Smooth muscle cell (in vitro differentiated cells): ENCODE measurements around the gene KRT79. TPM values are rescaled to one million over a fixed set of nuclear protein-coding genes. Genes with fewer than 3 reads are reported as not detected.

Experiments used
- DNase-seq: peaks from one replicate; lab custom pipeline; 2025; ENCODE audit not compliant: unreplicated experiment; lab: John Stamatoyannopoulos, UW
- H2AFZ ChIP-seq: fragments of 200-600 bp; sonication (generic); 2 replicates; pipeline ENCODE4 v1.6.0; 2016; ENCODE audit warnings: antibody characterized with exemption, low read depth, mild to moderate bottlenecking
- H3F3A ChIP-seq: fragments of 200-600 bp; sonication (generic); 2 replicates; pipeline ENCODE4 v1.6.0; 2017; ENCODE audit warnings: antibody characterized with exemption, low read depth
- H3K27ac ChIP-seq: fragments of 200-600 bp; sonication (generic); 2 replicates; pipeline ENCODE4 v1.5.1; 2016; ENCODE audit warnings: low read depth, mild to moderate bottlenecking
- H3K27me3 ChIP-seq: fragments of 200-600 bp; sonication (generic); 2 replicates; pipeline ENCODE4 v1.6.1; 2016; ENCODE audit warnings: low read depth, mild to moderate bottlenecking
- H3K36me3 ChIP-seq: fragments of 200-600 bp; sonication (generic); 2 replicates; pipeline ENCODE4 v1.5.1; 2016; ENCODE audit warnings: low read depth
- H3K4me1 ChIP-seq: fragments of 200-600 bp; sonication (generic); 2 replicates; pipeline ENCODE4 v1.5.1; 2016; ENCODE audit warnings: low read depth
- H3K4me2 ChIP-seq: fragments of 200-600 bp; sonication (generic); 2 replicates; pipeline ENCODE4 v1.6.0; 2016; ENCODE audit warnings: mild to moderate bottlenecking
- H3K4me3 ChIP-seq: fragments of 200-600 bp; sonication (generic); 2 replicates; pipeline ENCODE4 v1.5.1; 2016; ENCODE audit warnings: mild to moderate bottlenecking
- H3K79me2 ChIP-seq: fragments of 200-600 bp; sonication (generic); 2 replicates; pipeline ENCODE4 v1.6.0; 2016; ENCODE audit warnings: low read depth, mild to moderate bottlenecking
- H3K9ac ChIP-seq: fragments of 200-600 bp; sonication (generic); 2 replicates; pipeline ENCODE4 v1.6.0; 2016; ENCODE audit warnings: low read depth
- H3K9me3 ChIP-seq: fragments of 200-600 bp; sonication (generic); replicated peaks from 2 replicates; pipeline ENCODE4 v1.5.1; 2016; ENCODE audit warnings: low read depth
- H4K20me1 ChIP-seq: fragments of 200-600 bp; sonication (generic); 2 replicates; pipeline ENCODE4 v1.6.0; 2016; ENCODE audit warnings: low read depth
- WGBS: methylation state at CpG from one replicate; pipeline ENCODE4 v1.1.7; 2016; ENCODE audit warnings: low lambda C conversion rate; 5-methylcytosine and 5-hydroxymethylcytosine counted together
- polyA plus RNA-seq: library from polyadenylated mRNA; unstranded; fragments of >200 nt; fragmentation: Nextera tagmentation; extraction: Ambion mirVana; gene quantifications from 2 replicates; pipeline ENCODE4 v1.2.1, GENCODE V29; 2016
- total RNA-seq: library from RNA; depleted of rRNA; stranded (reverse); fragments of >200 nt; gene quantifications from 2 replicates; pipeline ENCODE4 v1.2.3, GENCODE V29; 2014
- TF ChIP-seq, protein P1 (sequence below): fragments of 200-600 bp; sonication (generic); IDR thresholded peaks from 2 replicates; pipeline ENCODE4 v1.5.1; 2017; ENCODE audit warnings: borderline replicate concordance, mild to moderate bottlenecking, antibody characterized with exemption; ENCODE audit not compliant: insufficient read depth, poor library complexity, severe bottlenecking

Gene KRT79
- total and polyA plus RNA-seq, 2 experiments from 2014 or later = 3.4 to 4.1 TPM

- no peaks in the 10 kb centered on the region for H4K20me1 ChIP-seq
- TF ChIP-seq, protein P1, sequence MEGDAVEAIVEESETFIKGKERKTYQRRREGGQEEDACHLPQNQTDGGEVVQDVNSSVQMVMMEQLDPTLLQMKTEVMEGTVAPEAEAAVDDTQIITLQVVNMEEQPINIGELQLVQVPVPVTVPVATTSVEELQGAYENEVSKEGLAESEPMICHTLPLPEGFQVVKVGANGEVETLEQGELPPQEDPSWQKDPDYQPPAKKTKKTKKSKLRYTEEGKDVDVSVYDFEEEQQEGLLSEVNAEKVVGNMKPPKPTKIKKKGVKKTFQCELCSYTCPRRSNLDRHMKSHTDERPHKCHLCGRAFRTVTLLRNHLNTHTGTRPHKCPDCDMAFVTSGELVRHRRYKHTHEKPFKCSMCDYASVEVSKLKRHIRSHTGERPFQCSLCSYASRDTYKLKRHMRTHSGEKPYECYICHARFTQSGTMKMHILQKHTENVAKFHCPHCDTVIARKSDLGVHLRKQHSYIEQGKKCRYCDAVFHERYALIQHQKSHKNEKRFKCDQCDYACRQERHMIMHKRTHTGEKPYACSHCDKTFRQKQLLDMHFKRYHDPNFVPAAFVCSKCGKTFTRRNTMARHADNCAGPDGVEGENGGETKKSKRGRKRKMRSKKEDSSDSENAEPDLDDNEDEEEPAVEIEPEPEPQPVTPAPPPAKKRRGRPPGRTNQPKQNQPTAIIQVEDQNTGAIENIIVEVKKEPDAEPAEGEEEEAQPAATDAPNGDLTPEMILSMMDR = no peak
Measured at GRCh38 chr12:52821071-52821730, 12.9 kb downstream of the KRT79 start.

DNA sequence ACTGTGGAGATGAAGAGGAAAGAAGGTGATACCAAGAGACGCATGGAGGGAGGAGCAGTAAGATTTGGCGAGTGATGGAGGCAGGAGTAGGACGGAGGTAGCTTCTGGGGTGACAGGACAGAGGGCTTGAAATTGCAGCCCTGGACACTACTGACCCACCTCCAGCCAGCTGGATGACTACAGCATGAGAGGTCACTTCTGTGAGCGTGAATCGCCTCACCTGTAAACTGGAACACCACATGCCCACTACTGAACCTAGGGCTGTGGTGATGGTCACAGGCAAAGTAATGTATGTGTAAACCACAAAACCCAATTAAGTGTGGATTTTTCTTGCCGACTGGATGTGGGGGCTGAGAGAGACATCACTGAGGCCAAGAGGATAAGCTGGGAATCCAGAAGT lies 13.6 kb downstream of the KRT79 start:
- Histone ChIP-seq H3K36me3 (no peaks in the 10 kb centered on the region), H2AFZ (no peak overlapping the region), H3K4me3 (no peak overlapping the region), H3K27ac (no peak overlapping the region), H3K4me1 (peaks cover 31% of the 10 kb centered on the region), H3F3A (no peaks in the 10 kb centered on the region), H3K79me2 (no peaks in the 10 kb centered on the region), H3K9ac (no peak overlapping the region), H3K27me3 (peaks cover 9% of the 10 kb centered on the region), H4K20me1 (no peaks in the 10 kb centered on the region), H3K9me3 (no peaks in the 10 kb centered on the region), H3K4me2 (no peak overlapping the region)
- no peak for DNase-seq
- TF ChIP-seq, protein P1 = no peak
- 81% methylated on average over 6 of the region's 6 CpGs for WGBS

More at GRCh38 chr12:52821071-52821730, 12.9 kb downstream of the KRT79 start:
- Histone ChIP-seq H2AFZ (no peak overlapping the region), H3K4me2 (no peak overlapping the region), H3K27ac (no peak overlapping the region), H3K79me2 (no peaks in the 10 kb centered on the region), H3K27me3 (peaks cover 9% of the 10 kb centered on the region), H3K4me1 (peaks cover 31% of the 10 kb centered on the region), H3K9me3 (no peaks in the 10 kb centered on the region), H3K4me3 (no peak overlapping the region), H3K9ac (no peak overlapping the region), H3F3A (no peaks in the 10 kb centered on the region), H3K36me3 (no peaks in the 10 kb centered on the region)
- WGBS = 92% methylated on average over 4 of the region's 4 CpGs
- no peak for DNase-seq

DNA sequence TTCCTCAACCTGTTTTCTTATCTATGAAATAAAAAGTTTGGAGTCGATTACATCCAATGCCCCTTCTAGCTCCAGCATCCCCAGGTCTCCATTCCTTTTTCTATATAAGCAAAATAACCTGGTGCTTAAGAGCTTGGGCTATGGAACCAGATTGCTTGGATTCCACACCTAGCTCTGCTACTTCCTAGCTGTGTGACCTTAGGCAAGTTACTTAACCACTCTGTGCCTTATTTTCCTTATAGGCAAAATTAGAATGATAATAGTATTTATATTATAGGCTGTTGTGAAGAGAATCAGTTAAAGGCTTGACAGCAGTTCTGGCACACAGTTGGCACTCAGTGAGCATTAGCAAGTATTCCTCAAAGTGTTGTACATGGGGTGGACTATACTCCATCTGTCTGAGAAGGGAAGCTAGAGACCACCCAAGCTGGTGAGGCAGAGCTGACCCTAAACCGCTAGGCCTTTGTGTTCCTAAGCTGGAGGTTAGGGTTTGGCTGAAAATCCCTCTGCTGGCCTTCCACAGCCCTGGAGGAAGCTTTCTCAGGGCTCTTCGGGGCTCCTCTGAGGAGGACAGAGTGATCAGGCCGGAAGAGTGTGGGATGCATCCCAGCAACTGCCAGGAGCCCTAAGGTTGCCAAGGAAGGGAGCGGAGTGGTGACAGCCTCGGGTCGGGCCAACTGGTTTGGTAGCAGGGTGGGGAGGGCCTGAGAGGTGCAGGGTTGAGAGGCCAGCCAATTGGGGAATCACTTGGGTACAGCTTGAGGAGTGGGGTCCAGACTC lies 14.2 kb downstream of the KRT79 start:
- H3K4me3 ChIP-seq = no peak overlapping the region
- H4K20me1 ChIP-seq = no peaks in the 10 kb centered on the region
- no peaks in the 10 kb centered on the region for H3K79me2 ChIP-seq
- H3K4me2 ChIP-seq = no peak overlapping the region
- no peaks in the 10 kb centered on the region for H3F3A ChIP-seq
- H3K27me3 ChIP-seq = peaks cover 9% of the 10 kb centered on the region
- H2AFZ ChIP-seq = no peak overlapping the region
- no peaks in the 10 kb centered on the region for H3K9me3 ChIP-seq
- no peak overlapping the region for H3K9ac ChIP-seq
- DNase-seq = no peak
- no peak overlapping the region for H3K27ac ChIP-seq
- no peaks in the 10 kb centered on the region for H3K36me3 ChIP-seq
- TF ChIP-seq, protein P1 = no peak
- H3K4me1 ChIP-seq = peaks cover 31% of the 10 kb centered on the region
- 90% methylated on average over 7 of the region's 7 CpGs for WGBS
